ENCODE data around the gene HSF2BP. TPM values are rescaled to one million over a fixed set of nuclear protein-coding genes. Genes with fewer than 3 reads are reported as not detected.

HSF2BP gene
- total RNA-seq, 1 experiment from 2014 or later, result 1.5 TPM

DNA sequence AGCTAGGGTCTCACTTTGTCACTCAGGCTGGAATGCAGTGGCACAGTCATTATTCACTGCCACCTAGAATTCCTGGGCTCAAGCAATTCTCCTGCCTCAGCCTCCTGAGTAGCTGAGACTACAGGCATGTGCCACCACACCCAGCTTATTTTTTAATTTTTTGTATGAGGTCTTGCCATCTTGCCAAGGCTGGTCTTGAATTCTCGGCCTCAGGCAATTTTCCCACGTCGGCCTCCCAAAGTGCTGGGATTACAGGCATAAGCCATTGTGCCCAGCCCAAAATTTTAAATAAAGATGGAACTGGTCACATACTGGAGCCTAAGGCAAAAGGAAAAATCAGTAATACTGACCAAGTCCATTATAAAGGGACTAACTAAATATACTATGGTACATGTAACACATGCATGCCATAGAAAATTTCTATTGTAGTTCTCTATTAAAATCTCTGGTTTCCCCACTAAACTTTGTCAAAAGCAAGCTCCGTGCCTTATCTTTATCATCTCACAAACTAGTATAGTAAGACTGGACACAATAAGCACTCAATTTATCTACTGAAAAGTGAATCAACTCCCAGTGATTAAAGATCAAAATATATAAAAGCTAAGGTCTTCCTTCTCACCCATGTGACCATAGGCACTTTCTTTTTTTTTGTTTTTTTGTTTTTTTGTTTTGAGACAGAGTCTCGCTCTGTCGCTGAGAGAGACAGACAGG, 61.6 kb downstream of the HSF2BP start:
- no peak overlapping the region for H2BK5ac ChIP-seq (ENCODE audit: insufficient read length, low read length)
- H2BK12ac ChIP-seq (ENCODE audit: insufficient read length, low read depth, low read length), result no peak overlapping the region
- H3K18ac ChIP-seq (ENCODE audit: insufficient read length, low read depth, low read length), result no peak overlapping the region
- H3K56ac ChIP-seq (ENCODE audit: insufficient read length, low read depth, low read length), result no peak overlapping the region
- no peaks in the 10 kb centered on the region for H3K9me3 Mint-ChIP-seq
- no peaks in the 10 kb centered on the region for H3K4me1 ChIP-seq (ENCODE audit: insufficient read depth, low read length)
- no peak overlapping the region for H2BK20ac ChIP-seq (ENCODE audit: low read depth, low read length, poor library complexity, severe bottlenecking)
- H3K23ac ChIP-seq (ENCODE audit: insufficient read length, low read depth, low read length), result no peak overlapping the region
- H3K27me3 ChIP-seq (ENCODE audit: insufficient read depth, low read length), result no peaks in the 10 kb centered on the region
- H2BK15ac ChIP-seq (ENCODE audit: low read depth, low read length), result no peak overlapping the region
- no peak overlapping the region for H3K4me3 Mint-ChIP-seq
- WGBS (ENCODE audit: extremely low coverage, insufficient read length, low lambda C conversion rate), result no CpG with 5 or more reads among the region's 6 CpGs
- no peaks in the 10 kb centered on the region for H3K23me2 ChIP-seq (ENCODE audit: insufficient read length, low read depth, low read length, poor library complexity, severe bottlenecking)
- no peaks in the 10 kb centered on the region for H3K4me1 Mint-ChIP-seq
- no peak overlapping the region for H3K4ac ChIP-seq (ENCODE audit: low read depth, low read length)
- no peaks in the 10 kb centered on the region for H3K9me3 ChIP-seq (ENCODE audit: control insufficient read depth, low read depth, low read length)
- H3K27ac Mint-ChIP-seq, result no peak overlapping the region; a peak in 1 of 7 replicates
- no peaks in the 10 kb centered on the region for H3K79me2 ChIP-seq (ENCODE audit: insufficient read depth, low read length)
- no peaks in the 10 kb centered on the region for H4K20me1 ChIP-seq (ENCODE audit: control insufficient read depth, insufficient read depth, insufficient read length)
- no peak overlapping the region for H4K91ac ChIP-seq (ENCODE audit: insufficient read length, low read depth, low read length)
- H3K36me3 Mint-ChIP-seq (ENCODE audit: insufficient read depth in 1 of 3, low read depth in 3 of 3), result no peaks in the 10 kb centered on the region
- H4K5ac ChIP-seq (ENCODE audit: insufficient read length, low read depth, low read length), result no peak overlapping the region
- DNase-seq, result no peak
- no peak overlapping the region for H3K4me2 ChIP-seq (ENCODE audit: insufficient read depth, insufficient read length, low read length)
- no peak overlapping the region for H3K14ac ChIP-seq (ENCODE audit: insufficient read depth, low read length)
- no peak overlapping the region for H3T11ph ChIP-seq (ENCODE audit: low read length)
- H2BK120ac ChIP-seq (ENCODE audit: low read depth, low read length, poor library complexity, severe bottlenecking), result no peak overlapping the region
- no peak overlapping the region for H4K8ac ChIP-seq (replicated peaks; ENCODE audit: insufficient read length, low read depth, low read length)
- no peak overlapping the region for H3K9ac ChIP-seq (ENCODE audit: extremely low read depth, insufficient read length, low read length)
- H3K27ac ChIP-seq (ENCODE audit: insufficient read length, low read depth, low read length), result no peak overlapping the region
- TF ChIP-seq, protein P1, sequence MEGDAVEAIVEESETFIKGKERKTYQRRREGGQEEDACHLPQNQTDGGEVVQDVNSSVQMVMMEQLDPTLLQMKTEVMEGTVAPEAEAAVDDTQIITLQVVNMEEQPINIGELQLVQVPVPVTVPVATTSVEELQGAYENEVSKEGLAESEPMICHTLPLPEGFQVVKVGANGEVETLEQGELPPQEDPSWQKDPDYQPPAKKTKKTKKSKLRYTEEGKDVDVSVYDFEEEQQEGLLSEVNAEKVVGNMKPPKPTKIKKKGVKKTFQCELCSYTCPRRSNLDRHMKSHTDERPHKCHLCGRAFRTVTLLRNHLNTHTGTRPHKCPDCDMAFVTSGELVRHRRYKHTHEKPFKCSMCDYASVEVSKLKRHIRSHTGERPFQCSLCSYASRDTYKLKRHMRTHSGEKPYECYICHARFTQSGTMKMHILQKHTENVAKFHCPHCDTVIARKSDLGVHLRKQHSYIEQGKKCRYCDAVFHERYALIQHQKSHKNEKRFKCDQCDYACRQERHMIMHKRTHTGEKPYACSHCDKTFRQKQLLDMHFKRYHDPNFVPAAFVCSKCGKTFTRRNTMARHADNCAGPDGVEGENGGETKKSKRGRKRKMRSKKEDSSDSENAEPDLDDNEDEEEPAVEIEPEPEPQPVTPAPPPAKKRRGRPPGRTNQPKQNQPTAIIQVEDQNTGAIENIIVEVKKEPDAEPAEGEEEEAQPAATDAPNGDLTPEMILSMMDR (conservative IDR thresholded peaks at IDR 0.05), result no peak
- no peak overlapping the region for H2AK5ac ChIP-seq (ENCODE audit: insufficient read length, low read length)
- H2AFZ ChIP-seq (ENCODE audit: low read length), result no peak overlapping the region
- H3K79me1 ChIP-seq (ENCODE audit: insufficient read depth, low read depth, low read length, poor library complexity, severe bottlenecking), result no peaks in the 10 kb centered on the region
- no peaks in the 10 kb centered on the region for H3K27me3 Mint-ChIP-seq (ENCODE audit: low read depth)
